GM19193 (cell line): ENCODE measurements around the gene KRT222.

Experiments used
- POLR2A ChIP-seq: IDR thresholded peaks from 4 replicates; pipeline ENCODE4 v1.6.1; 2011; ENCODE audit not compliant: insufficient read depth, insufficient read length; ENCODE audit errors: extremely low read depth

Gene KRT222

GRCh38 chr17:40664582-40665333, at the start of gene KRT222:
Gene KRT222 (minus strand): TSS chr17:40665177. CDS start chr17:40665099, 78 bp downstream.
- TF ChIP-seq POLR2A, result no peak

GRCh38 chr17:40714473-40714872, 49.5 kb upstream of the KRT222 start:
- TF ChIP-seq POLR2A, result no peak

- TF ChIP-seq POLR2A, result no peak
These were observed 42.8 kb upstream of the KRT222 start for GRCh38 chr17:40707745-40708144.

GRCh38 chr17:40705584-40705983, 40.6 kb upstream of the KRT222 start:
- TF ChIP-seq POLR2A, result no peak

- no peak for TF ChIP-seq POLR2A
These were observed 38.7 kb upstream of the KRT222 start, which contains the start of gene KRT24 for GRCh38 chr17:40703652-40704051. Gene KRT24 (minus strand): TSS chr17:40703752. CDS start chr17:40703693, 59 bp downstream.

GRCh38 chr17:40702271-40702670, 37.3 kb upstream of the KRT222 start:
- TF ChIP-seq POLR2A, result no peak

GRCh38 chr17:40699853-40700252, 34.9 kb upstream of the KRT222 start:
- no peak for TF ChIP-seq POLR2A

GRCh38 chr17:40699371-40699770, 34.4 kb upstream of the KRT222 start:
- no peak for TF ChIP-seq POLR2A

- TF ChIP-seq POLR2A, result no peak
These were observed 32.3 kb upstream of the KRT222 start for GRCh38 chr17:40697297-40697696.

- TF ChIP-seq POLR2A, result no peak
These were observed 31.7 kb upstream of the KRT222 start for GRCh38 chr17:40696651-40697072.

- TF ChIP-seq POLR2A, result no peak
These were observed 31.0 kb upstream of the KRT222 start for GRCh38 chr17:40695874-40696472.

GRCh38 chr17:40694584-40694983, 29.6 kb upstream of the KRT222 start:
- no peak for TF ChIP-seq POLR2A

GRCh38 chr17:40687106-40687505, 22.1 kb upstream of the KRT222 start:
- no peak for TF ChIP-seq POLR2A

- TF ChIP-seq POLR2A, result no peak
These were observed 21.2 kb upstream of the KRT222 start for GRCh38 chr17:40686192-40686591.

- no peak for TF ChIP-seq POLR2A
These were observed 16.0 kb upstream of the KRT222 start for GRCh38 chr17:40680998-40681397.

- no peak for TF ChIP-seq POLR2A
These were observed 14.5 kb upstream of the KRT222 start for GRCh38 chr17:40679523-40679907.
